Stimulated activated CD8-positive, alpha-beta memory T cell treated with anti-CD3 and anti-CD28 coated beads, Interleukin-15, amount 100 ng/mL, for 24 hours (primary cell): Measurements from ENCODE around the gene JAG2.
A peak's percentile ranks its signal among the peaks of the same experiment; 100 is the strongest.

Experiments used
- DNase-seq: peaks from one replicate; pipeline ENCODE4 v3.0.0-alpha.2; 2020; ENCODE audit warnings: low read depth

Gene JAG2

GRCh38 chr14:105181549-105182295 lies 13.1 kb upstream of the JAG2 start:
- no peak for DNase-seq

- DNase-seq: peak; percentile 85
Measured at GRCh38 chr14:105180592-105181548, 12.3 kb upstream of the JAG2 start, which contains the start of gene NUDT14. TSS of gene NUDT14 (minus strand) at chr14:105181312. CDS start at chr14:105181209, 103 bp downstream.

GRCh38 chr14:105179191-105179590 lies 10.6 kb upstream of the JAG2 start:
- DNase-seq: no peak

- DNase-seq: no peak
Measured at GRCh38 chr14:105178868-105179140, 10.2 kb upstream of the JAG2 start.

GRCh38 chr14:105178069-105178867 lies 9.7 kb upstream of the JAG2 start:
- DNase-seq: no peak

GRCh38 chr14:105177082-105177481 lies 8.5 kb upstream of the JAG2 start:
- no peak for DNase-seq

GRCh38 chr14:105176513-105176912 lies 7.9 kb upstream of the JAG2 start:
- DNase-seq: no peak

GRCh38 chr14:105173901-105174894 lies 5.6 kb upstream of the JAG2 start:
- DNase-seq: no peak

GRCh38 chr14:105173145-105173544 lies 4.6 kb upstream of the JAG2 start:
- DNase-seq: no peak

GRCh38 chr14:105172476-105172875 lies 3.9 kb upstream of the JAG2 start:
- no peak for DNase-seq

- no peak for DNase-seq
Measured at GRCh38 chr14:105171004-105171673, 2.6 kb upstream of the JAG2 start.

- DNase-seq: no peak
Measured at GRCh38 chr14:105169776-105170655, 1.4 kb upstream of the JAG2 start.

- no peak for DNase-seq
Measured at GRCh38 chr14:105168979-105169507, 467 bp upstream of the JAG2 start.

GRCh38 chr14:105168093-105168420 lies 519 bp downstream of the JAG2 start:
- DNase-seq: no peak

- no peak for DNase-seq
Measured at GRCh38 chr14:105167303-105168092, 1.1 kb downstream of the JAG2 start.

GRCh38 chr14:105166571-105167302 lies 1.8 kb downstream of the JAG2 start:
- no peak for DNase-seq

- no peak for DNase-seq
Measured at GRCh38 chr14:105165761-105166485, 2.7 kb downstream of the JAG2 start.
